PC-3 (cell line): ENCODE measurements around the gene FOXP4. TPM values are rescaled to one million over a fixed set of nuclear protein-coding genes. Genes with fewer than 3 reads are reported as not detected.

ENCODE experiments used
- ATAC-seq: fragments of 200-7000 bp; cut with Tn5 transposase; 2 replicates; pipeline ENCODE4 v1.9.1; 2020; ENCODE audit warnings: mild to moderate bottlenecking, moderate library complexity
- BruUV-seq: library from RNA; stranded (reverse); fragments of 400-500 nt; replicated peaks from 2 replicates; lab custom pipeline; 2021; lab: Mats Ljungman, UMichigan
- CTCF ChIA-PET: fragments of 300-600 bp; sonication (Branson Sonifier 250); formaldehyde crosslinking; loops from one replicate; lab custom pipeline; 2022; ENCODE audit warnings: antibody characterized with exemption; lab: Charles Lee
- POLR2A ChIA-PET: fragments of 300-600 bp; sonication (Branson Sonifier 250); formaldehyde crosslinking; loops from one replicate; lab custom pipeline; 2022; ENCODE audit warnings: antibody characterized with exemption; ENCODE audit not compliant: unreplicated experiment; lab: Charles Lee
- DNase-seq: peaks from one replicate; pipeline ENCODE4 v3.0.0-alpha.2; 2015
- H2AFZ ChIP-seq: fragments of 300-600 bp; sonication (generic); 2 replicates; pipeline ENCODE4 v1.6.0; 2016; ENCODE audit warnings: antibody characterized with exemption, low read length
- H3F3A ChIP-seq: fragments of 300-600 bp; sonication (generic); one replicate; pipeline ENCODE4 v1.6.0; 2017; ENCODE audit warnings: antibody characterized with exemption, low read length, control low read depth, mild to moderate bottlenecking; ENCODE audit not compliant: unreplicated experiment
- H3K27ac ChIP-seq: fragments of 300-600 bp; sonication (generic); 2 replicates; pipeline ENCODE4 v1.5.1; 2016; ENCODE audit warnings: mild to moderate bottlenecking, low read length
- H3K27me3 ChIP-seq: fragments of 300-600 bp; sonication (generic); 2 replicates; pipeline ENCODE4 v1.6.1; 2016; ENCODE audit warnings: low read length, mixed read lengths
- H3K36me3 ChIP-seq: fragments of 300-600 bp; sonication (generic); 2 replicates; pipeline ENCODE4 v1.6.1; 2016; ENCODE audit warnings: low read depth, mixed run types, low read length, mixed read lengths
- H3K4me1 ChIP-seq: fragments of 300-600 bp; sonication (generic); 2 replicates; pipeline ENCODE4 v1.5.1; 2016; ENCODE audit warnings: low read length; ENCODE audit not compliant: insufficient read depth
- H3K4me2 ChIP-seq: fragments of 300-600 bp; sonication (generic); 2 replicates; pipeline ENCODE4 v1.6.0; 2016; ENCODE audit warnings: low read length
- H3K4me3 ChIP-seq: fragments of 300-600 bp; sonication (generic); 2 replicates; pipeline ENCODE4 v1.5.1; 2016; ENCODE audit warnings: mild to moderate bottlenecking, low read length, mixed read lengths
- H3K79me2 ChIP-seq: fragments of 300-600 bp; sonication (generic); 2 replicates; pipeline ENCODE4 v1.6.1; 2017; ENCODE audit warnings: low read length, mixed read lengths
- H3K9ac ChIP-seq: fragments of 300-600 bp; sonication (generic); 2 replicates; pipeline ENCODE4 v1.6.0; 2016; ENCODE audit warnings: mild to moderate bottlenecking, low read length
- H3K9me2 ChIP-seq: fragments of 300-600 bp; sonication (generic); replicated peaks from 2 replicates; pipeline ENCODE4 v1.6.1; 2016; ENCODE audit warnings: mixed run types, low read length, mixed read lengths
- H3K9me3 ChIP-seq: fragments of 300-600 bp; sonication (generic); 2 replicates; pipeline ENCODE4 v1.6.1; 2016; ENCODE audit warnings: low read length, mixed read lengths
- H4K20me1 ChIP-seq: fragments of 300-600 bp; sonication (generic); 2 replicates; pipeline ENCODE4 v1.6.1; 2016; ENCODE audit warnings: low read length, mixed read lengths
- CTCF ChIP-seq: fragments of 300-600 bp; sonication (generic); conservative IDR thresholded peaks from 2 replicates; pipeline ENCODE4 v1.5.1; 2017; ENCODE audit warnings: antibody characterized with exemption, low read depth, mild to moderate bottlenecking, low read length
- EZH2 ChIP-seq: fragments of 300-600 bp; sonication (generic); IDR thresholded peaks from one replicate; pipeline ENCODE4 v1.6.1; 2017; ENCODE audit warnings: antibody characterized with exemption, mild to moderate bottlenecking, low read length; ENCODE audit not compliant: unreplicated experiment
- EZH2phosphoT487 ChIP-seq: fragments of 300-600 bp; sonication (generic); IDR thresholded peaks from 2 replicates; pipeline ENCODE4 v1.6.1; 2018; ENCODE audit warnings: mild to moderate bottlenecking, antibody characterized with exemption, low read length, borderline replicate concordance
- intact Hi-C: fragments of 100-400 bp; cut with micrococcal nuclease; formaldehyde crosslinking; loops from 2 replicates; pipeline ENCODE4 v1.9.0; 2023
- total RNA-seq: library from RNA; depleted of rRNA; stranded (reverse); fragments of >200 nt; gene quantifications from 2 replicates; pipeline ENCODE4 v1.2.3, GENCODE V29; 2014

Gene FOXP4
- total RNA-seq, 1 experiment from 2014 or later = 6.7 TPM

DNA sequence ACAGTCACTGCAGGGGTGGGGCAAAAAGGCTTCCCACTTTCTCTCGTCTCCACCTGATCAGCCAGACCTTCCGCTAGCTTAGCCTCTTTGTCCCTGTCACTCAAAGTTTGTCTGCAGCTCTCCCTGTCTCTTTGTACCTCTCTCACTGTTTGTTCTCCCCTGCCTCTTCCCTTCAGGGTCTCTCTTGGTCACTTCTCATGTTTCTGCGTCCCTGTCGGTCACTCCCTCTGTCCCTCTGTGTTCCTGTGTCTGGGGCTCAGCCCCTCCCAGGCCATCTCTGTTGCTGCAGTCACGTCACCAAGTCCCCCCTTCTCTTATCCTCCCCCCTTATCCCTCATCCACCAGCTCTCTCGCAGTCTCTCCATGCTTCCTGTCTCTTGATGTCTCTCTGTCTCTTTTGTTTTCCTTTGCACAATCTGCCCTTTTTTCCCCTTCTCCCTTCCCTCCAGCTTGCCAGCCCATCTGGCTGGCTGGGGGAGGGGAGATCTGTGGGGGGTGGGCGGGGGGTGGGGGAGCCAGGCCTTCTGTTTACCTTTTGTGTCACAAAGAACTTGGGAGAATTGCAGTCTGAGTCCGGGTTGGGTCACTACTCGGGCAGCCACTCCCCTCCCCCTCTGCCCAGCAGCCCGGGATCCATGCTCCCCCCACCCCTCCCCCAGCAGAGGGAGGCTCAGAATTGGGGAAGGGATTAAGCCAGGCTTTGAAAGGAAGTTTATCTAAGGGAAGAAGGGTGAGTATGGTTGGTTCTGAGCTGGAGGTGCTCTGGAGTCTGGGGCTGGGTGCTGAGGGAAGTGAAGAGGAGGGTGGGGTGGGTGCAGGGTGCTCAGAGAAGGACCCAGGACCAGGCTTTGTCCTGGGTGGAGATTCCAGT, 32.3 kb downstream of the FOXP4 start:
- H3K4me1 ChIP-seq = peaks cover 44% of the 10 kb centered on the region
- H3K36me3 ChIP-seq = no peaks in the 10 kb centered on the region
- ChIA-PET POLR2A (no interaction called here), CTCF (interaction anchor here (0.7 kb wide), 1 partner anchor 17 kb away, joined by 3 read pairs; no protein-coding TSS in a partner anchor)
- peak overlapping the region; percentile 79 for H2AFZ ChIP-seq
- H3K27ac ChIP-seq = peak overlapping the region; percentile 86
- no TSS peak for BruUV-seq
- H3K79me2 ChIP-seq = no peaks in the 10 kb centered on the region
- peak overlapping the region; percentile 56 for H3K4me3 ChIP-seq
- peak overlapping the region; percentile 85 for H3K4me2 ChIP-seq
- DNase-seq (no peak), ATAC-seq (peak; percentile 2)
- no peaks in the 10 kb centered on the region for H3K9me3 ChIP-seq
- no peaks in the 10 kb centered on the region for H3K27me3 ChIP-seq
- peak overlapping the region; percentile 40 for H3K9ac ChIP-seq
- intact Hi-C loops = no loop called here
- H4K20me1 ChIP-seq = no peaks in the 10 kb centered on the region
- no peaks in the 10 kb centered on the region for H3K9me2 ChIP-seq
- H3F3A ChIP-seq = peaks cover 5% of the 10 kb centered on the region
- TF ChIP-seq EZH2 = no peak
- no peak for TF ChIP-seq CTCF
- TF ChIP-seq EZH2phosphoT487 = no peak

GRCh38 chr6:41579088-41579610, 33.0 kb downstream of the FOXP4 start:
- Histone ChIP-seq H3K4me1 (peaks cover 44% of the 10 kb centered on the region), H3K36me3 (no peaks in the 10 kb centered on the region), H3K4me2 (peak overlapping the region; percentile 76), H2AFZ (no peak overlapping the region), H3K9me2 (no peaks in the 10 kb centered on the region), H3K9ac (no peak overlapping the region), H3K27me3 (no peaks in the 10 kb centered on the region), H3K79me2 (no peaks in the 10 kb centered on the region), H3K4me3 (peak overlapping the region; percentile 37; the same call in 1 of the 2 replicates), H3K9me3 (no peaks in the 10 kb centered on the region), H4K20me1 (no peaks in the 10 kb centered on the region), H3F3A (peaks cover 5% of the 10 kb centered on the region), H3K27ac (peak overlapping the region; percentile 86)
- no peak for ATAC-seq
- no TSS peak for BruUV-seq
- ChIA-PET POLR2A (no interaction called here), CTCF (no interaction called here)
- TF ChIP-seq CTCF (no peak), EZH2 (no peak), EZH2phosphoT487 (no peak)
- DNase-seq = peak; percentile 44
- intact Hi-C loops = no loop called here

- H3K9me3 ChIP-seq = no peaks in the 10 kb centered on the region
- H3K9ac ChIP-seq = no peak overlapping the region
- H3K4me2 ChIP-seq = peak overlapping the region; percentile 7; the same call in 1 of the 2 replicates
- H3K27me3 ChIP-seq = no peaks in the 10 kb centered on the region
- no TSS peak for BruUV-seq
- H3K79me2 ChIP-seq = no peaks in the 10 kb centered on the region
- no peak overlapping the region for H3K4me3 ChIP-seq
- ChIA-PET CTCF (no interaction called here), POLR2A (no interaction called here)
- H2AFZ ChIP-seq = no peak overlapping the region
- intact Hi-C loops = no loop called here
- no peak overlapping the region for H3K27ac ChIP-seq
- TF ChIP-seq EZH2 (no peak), CTCF (no peak), EZH2phosphoT487 (no peak)
- no peaks in the 10 kb centered on the region for H4K20me1 ChIP-seq
- DNase-seq = no peak
- peaks cover 44% of the 10 kb centered on the region for H3K4me1 ChIP-seq
- no peak for ATAC-seq
- H3K9me2 ChIP-seq = no peaks in the 10 kb centered on the region
- peaks cover 5% of the 10 kb centered on the region for H3F3A ChIP-seq
- H3K36me3 ChIP-seq = no peaks in the 10 kb centered on the region
These were observed 34.5 kb downstream of the FOXP4 start for GRCh38 chr6:41580690-41581089.
